BE2C (cell line): ENCODE measurements around the gene YES1. TPM values are rescaled to one million over a fixed set of nuclear protein-coding genes. Genes with fewer than 3 reads are reported as not detected.
A peak's percentile ranks its signal among the peaks of the same experiment; 100 is the strongest.

ENCODE experiments used
- DNase-seq: peaks from one replicate; pipeline ENCODE4 v3.0.0-alpha.2; 2020
- H3K27me3 ChIP-seq: fragments of 250-450 bp; sonication (Bioruptor Pico); 2 replicates; pipeline ENCODE4 v1.5.1; 2020; ENCODE audit warnings: mild to moderate bottlenecking
- H3K36me3 ChIP-seq: fragments of 250-450 bp; sonication (Bioruptor Pico); 2 replicates; pipeline ENCODE4 v1.5.1; 2020; ENCODE audit warnings: mild to moderate bottlenecking
- H3K4me1 ChIP-seq: fragments of 250-450 bp; sonication (Bioruptor Pico); 2 replicates; pipeline ENCODE4 v1.5.1; 2020
- H3K4me3 ChIP-seq: 2 replicates; pipeline ENCODE4 v1.5.1; 2011; ENCODE audit warnings: low read depth, low read length
- H3K9me3 ChIP-seq: fragments of 250-450 bp; sonication (Bioruptor Pico); 2 replicates; pipeline ENCODE4 v1.5.1; 2020
- CTCF ChIP-seq: IDR thresholded peaks from 2 replicates; pipeline ENCODE4 v1.5.1; 2012; ENCODE audit warnings: mild to moderate bottlenecking, low read depth, low read length
- polyA plus RNA-seq: library from polyadenylated mRNA; unstranded; fragments of >200 nt; gene quantifications from one replicate; pipeline ENCODE4 v1.2.1, GENCODE V29; 2012; ENCODE audit warnings: low read depth, missing spikeins; ENCODE audit not compliant: insufficient read length, insufficient read depth

The YES1 gene
- polyA plus RNA-seq: not detected

GRCh38 chr18:811892-812375 lies at the start of gene YES1:
Gene YES1 (minus strand): TSS chr18:812242. CDS start chr18:756827, 55,415 bp downstream.
- no peaks in the 10 kb centered on the region for H3K36me3 ChIP-seq
- no peak for TF ChIP-seq CTCF
- H3K27me3 ChIP-seq: peaks cover 51% of the 10 kb centered on the region
- H3K9me3 ChIP-seq: no peaks in the 10 kb centered on the region
- DNase-seq: no peak
- H3K4me3 ChIP-seq: peak within 1 kb of the TSS; percentile 49
- H3K4me1 ChIP-seq: no peaks in the 10 kb centered on the region

- no peak for DNase-seq
- Histone ChIP-seq H3K36me3 (no peaks in the 10 kb centered on the region), H3K9me3 (no peaks in the 10 kb centered on the region), H3K4me1 (no peaks in the 10 kb centered on the region), H3K4me3 (no peak overlapping the region), H3K27me3 (no peaks in the 10 kb centered on the region)
- TF ChIP-seq CTCF: no peak
These were observed 45.9 kb upstream of the YES1 start for GRCh38 chr18:857986-858385.

GRCh38 chr18:853471-853870 lies 41.4 kb upstream of the YES1 start:
- DNase-seq: no peak
- no peaks in the 10 kb centered on the region for H3K4me1 ChIP-seq
- H3K4me3 ChIP-seq: no peak overlapping the region
- no peaks in the 10 kb centered on the region for H3K9me3 ChIP-seq
- no peak for TF ChIP-seq CTCF
- no peaks in the 10 kb centered on the region for H3K36me3 ChIP-seq
- no peaks in the 10 kb centered on the region for H3K27me3 ChIP-seq

- no peak for DNase-seq
- no peaks in the 10 kb centered on the region for H3K9me3 ChIP-seq
- no peak overlapping the region for H3K4me3 ChIP-seq
- TF ChIP-seq CTCF: no peak
- no peaks in the 10 kb centered on the region for H3K27me3 ChIP-seq
- no peaks in the 10 kb centered on the region for H3K4me1 ChIP-seq
- H3K36me3 ChIP-seq: no peaks in the 10 kb centered on the region
These were observed 38.9 kb upstream of the YES1 start for GRCh38 chr18:850960-851359.

GRCh38 chr18:849021-849420 lies 37.0 kb upstream of the YES1 start:
- Histone ChIP-seq H3K9me3 (no peaks in the 10 kb centered on the region), H3K36me3 (no peaks in the 10 kb centered on the region), H3K27me3 (no peaks in the 10 kb centered on the region), H3K4me1 (no peaks in the 10 kb centered on the region), H3K4me3 (no peak overlapping the region)
- DNase-seq: no peak
- no peak for TF ChIP-seq CTCF

- no peak for TF ChIP-seq CTCF
- H3K27me3 ChIP-seq: no peaks in the 10 kb centered on the region
- no peaks in the 10 kb centered on the region for H3K9me3 ChIP-seq
- H3K4me3 ChIP-seq: no peak overlapping the region
- no peaks in the 10 kb centered on the region for H3K36me3 ChIP-seq
- no peaks in the 10 kb centered on the region for H3K4me1 ChIP-seq
- no peak for DNase-seq
These were observed 36.2 kb upstream of the YES1 start for GRCh38 chr18:848062-848861.
